Esophagus muscularis mucosa (tissue), 4 donors: ENCODE data around the gene MYD88. TPM values are rescaled to one million over a fixed set of nuclear protein-coding genes. Genes with fewer than 3 reads are reported as not detected.

Experiments
- DNase-seq: peaks from one replicate; pipeline ENCODE4 v3.0.0-alpha.2; 2017; ENCODE audit errors: extremely low spot score
- H3K27ac ChIP-seq, 4 donors: fragments of 200-600 bp; sonication (generic); replicated peaks in 1 of 4; 1 replicate in 3 of 4; 2 replicates in 1 of 4; pipeline ENCODE4 v1.5.1; 2016 to 2019; ENCODE audit warnings: mild to moderate bottlenecking in 1 of 4
- H3K27me3 ChIP-seq, 4 donors: fragments of 200-600 bp; sonication (generic); one replicate each; pipeline versions ENCODE4 v1.5.1 to v1.6.0; 2016 to 2019
- H3K36me3 ChIP-seq, 4 donors: fragments of 200-600 bp; sonication (generic); one replicate each; pipeline ENCODE4 v1.5.1; 2016 to 2019
- H3K4me1 ChIP-seq, 4 donors: fragments of 200-600 bp; sonication (generic); one replicate each; pipeline ENCODE4 v1.5.1; 2016 to 2019
- H3K4me3 ChIP-seq, 4 donors: fragments of 200-600 bp; sonication (generic); 1 replicate in 2 of 4; 2 replicates in 2 of 4; pipeline ENCODE4 v1.5.1; 2016 to 2019; ENCODE audit warnings: mild to moderate bottlenecking in 4 of 4, moderate library complexity in 1 of 4
- H3K9me3 ChIP-seq, 4 donors: fragments of 200-600 bp; sonication (generic); 1 replicate in 3 of 4; 2 replicates in 1 of 4; pipeline ENCODE4 v1.5.1; 2016 to 2019
- CTCF ChIP-seq, 3 experiments: fragments of 200-600 bp in 2 of 3; fragments of 450-650 bp in 1 of 3; sonication (generic) in 2 of 3; IDR thresholded peaks; one replicate each; pipeline ENCODE4 v1.5.1; 2017 to 2019; ENCODE audit warnings: antibody characterized with exemption in 3 of 3, mild to moderate bottlenecking in 2 of 3, moderate library complexity in 1 of 3
- EP300 ChIP-seq: sonication (generic); formaldehyde crosslinking; IDR thresholded peaks from one replicate; pipeline ENCODE4 v1.6.1; 2017; ENCODE audit warnings: antibody characterized with exemption
- POLR2A ChIP-seq: fragments of 450-650 bp; IDR thresholded peaks from one replicate; pipeline ENCODE4 v1.6.1; 2017; ENCODE audit warnings: antibody characterized with exemption, moderate library complexity, mild to moderate bottlenecking, low read depth
- POLR2AphosphoS5 ChIP-seq, 2 donors: sonication (generic); formaldehyde crosslinking; IDR thresholded peaks; one replicate each; pipeline ENCODE4 v1.6.1; 2017; ENCODE audit warnings: antibody characterized with exemption in 2 of 2
- WGBS: methylation state at CpG from one replicate; pipeline ENCODE4 v1.1.5; 2018; 5-methylcytosine and 5-hydroxymethylcytosine counted together
- intact Hi-C: fragments of 100-400 bp; cut with DNase I; formaldehyde crosslinking; loops from one replicate; pipeline ENCODE4 v1.15.1; 2023
- total RNA-seq, 4 donors: library from RNA; depleted of rRNA; stranded (reverse); fragments of >200 nt; gene quantifications; one replicate each; pipeline versions ENCODE4 v1.1.0 to v1.2.1, GENCODE V29; 2016

MYD88 gene
- total RNA-seq, 4 donors from 2014 or later, result 21.2 to 38.6 (median 26.1) TPM

- 71% methylated on average over 1 of the region's 1 CpG for WGBS
- intact Hi-C loops, result no loop called here
- Histone ChIP-seq H3K27ac (no peak overlapping the region), H3K36me3 (no peaks in the 10 kb centered on the region), H3K4me1 (peaks cover 20 to 77% (median 69%) of the 10 kb centered on the region in 4 donors), H3K9me3 (no peaks in the 10 kb centered on the region), H3K27me3 (no peaks in the 10 kb centered on the region), H3K4me3 (no peak overlapping the region)
- no peak for DNase-seq
- TF ChIP-seq POLR2AphosphoS5 (IDR thresholded peaks at IDR 0.05), result no peak
- no peak for TF ChIP-seq EP300
- TF ChIP-seq POLR2A, result no peak
- no peak for TF ChIP-seq CTCF (IDR thresholded peaks at IDR 0.05)
Observed at GRCh38 chr3:38169027-38169317, 30.5 kb downstream of the MYD88 start.

GRCh38 chr3:38170722-38171121 is 32.3 kb downstream of the MYD88 start:
- 83% methylated on average over 4 of the region's 4 CpGs for WGBS
- Histone ChIP-seq H3K4me3 (no peak overlapping the region), H3K4me1 (peaks cover 28 to 85% (median 74%) of the 10 kb centered on the region in 4 donors), H3K27me3 (no peaks in the 10 kb centered on the region), H3K27ac (peak overlapping the region in 1 of 4 donors; percentile 8), H3K9me3 (no peaks in the 10 kb centered on the region), H3K36me3 (no peaks in the 10 kb centered on the region)
- no peak for TF ChIP-seq EP300
- intact Hi-C loops, result no loop called here
- DNase-seq, result no peak

DNA sequence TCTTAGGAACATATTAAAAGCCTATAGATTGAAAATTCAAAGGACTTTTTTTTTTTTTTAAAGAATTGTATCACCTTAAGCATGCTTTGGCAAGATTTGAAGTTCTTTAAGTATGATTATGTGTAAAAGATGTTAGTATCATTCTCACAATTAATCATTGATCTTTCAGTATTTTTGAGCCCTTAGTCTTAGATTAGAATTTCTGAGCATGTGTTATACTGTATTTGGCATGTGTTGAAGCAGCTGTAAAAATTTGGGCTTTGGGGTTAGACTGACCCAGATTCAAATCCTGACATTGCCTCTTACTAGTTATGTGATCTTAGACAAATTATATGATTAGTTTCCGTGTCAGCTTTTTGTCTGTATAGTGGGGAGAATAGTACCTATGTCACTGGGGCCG is 33.2 kb downstream of the MYD88 start:
- Histone ChIP-seq H3K27ac (no peak overlapping the region), H3K4me3 (no peak overlapping the region), H3K9me3 (no peaks in the 10 kb centered on the region), H3K4me1 (peaks cover 24 to 78% (median 67%) of the 10 kb centered on the region in 4 donors), H3K27me3 (no peaks in the 10 kb centered on the region), H3K36me3 (no peaks in the 10 kb centered on the region)
- 74% methylated on average over 2 of the region's 2 CpGs for WGBS
- intact Hi-C loops, result no loop called here
- TF ChIP-seq POLR2AphosphoS5 (IDR thresholded peaks at IDR 0.05) (no peak), POLR2A (no peak), EP300 (no peak), CTCF (IDR thresholded peaks at IDR 0.05) (no peak)
- DNase-seq, result no peak

DNA sequence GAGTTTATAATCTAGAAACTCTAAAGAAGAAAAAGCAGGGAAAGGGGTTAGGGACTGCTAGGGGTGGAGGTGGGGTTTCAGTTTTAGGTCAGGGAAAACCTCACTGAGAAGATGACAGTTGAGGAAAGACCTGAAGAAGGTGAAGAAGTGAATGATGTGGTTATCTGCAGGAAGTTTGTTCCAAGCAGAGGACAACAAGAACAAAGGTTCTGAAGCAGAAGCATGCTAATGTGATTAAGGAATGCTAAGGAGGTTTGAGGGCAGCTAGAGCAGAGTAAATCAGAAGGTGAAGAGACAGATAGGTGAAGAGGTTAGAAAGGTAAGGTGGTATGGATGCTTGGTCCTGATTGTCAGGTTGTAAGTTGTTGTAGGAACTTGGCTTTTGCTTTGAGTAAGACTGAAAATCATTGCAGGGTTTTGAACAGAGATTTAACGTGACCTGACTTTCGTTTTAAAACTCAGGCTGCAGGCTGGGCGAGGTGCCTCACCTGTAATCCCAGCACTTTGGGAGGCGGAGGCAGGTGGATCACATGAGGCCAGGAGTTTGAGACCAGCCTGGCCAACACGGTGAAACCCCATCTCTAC is 35.5 kb downstream of the MYD88 start:
- WGBS, result 89% methylated on average over 5 of the region's 5 CpGs
- intact Hi-C loops, result no loop called here

DNA sequence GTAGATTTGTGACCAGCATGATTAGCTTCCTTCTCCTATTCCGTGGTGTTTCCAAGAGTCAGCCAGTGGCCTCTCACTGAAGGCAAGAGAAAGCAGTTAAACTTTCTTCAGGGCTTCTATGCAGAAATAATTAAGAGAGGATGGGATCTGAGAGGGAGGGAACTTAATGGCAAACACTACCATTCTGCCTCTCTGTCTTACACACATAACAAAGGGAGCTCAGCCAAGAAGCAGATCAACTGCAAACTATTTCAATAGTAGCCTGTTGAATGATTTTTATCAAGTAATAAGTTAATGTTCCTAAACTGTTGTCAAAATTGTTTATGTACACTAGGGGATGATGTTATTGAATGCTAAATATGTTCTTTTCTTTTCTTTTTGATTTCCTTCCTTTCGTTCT is 38.7 kb downstream of the MYD88 start:
- H3K27me3 ChIP-seq, result no peaks in the 10 kb centered on the region
- no peak overlapping the region for H3K27ac ChIP-seq
- H3K36me3 ChIP-seq, result no peaks in the 10 kb centered on the region
- no peak overlapping the region for H3K4me3 ChIP-seq
- no peaks in the 10 kb centered on the region for H3K9me3 ChIP-seq
- WGBS, result 33% methylated on average over 2 of the region's 2 CpGs
- intact Hi-C loops, result no loop called here
- TF ChIP-seq POLR2AphosphoS5 (IDR thresholded peaks at IDR 0.05) (no peak), POLR2A (no peak), EP300 (no peak), CTCF (IDR thresholded peaks at IDR 0.05) (no peak)
- peaks cover 18 to 42% (median 26%) of the 10 kb centered on the region in 4 donors for H3K4me1 ChIP-seq
- DNase-seq, result no peak

More for the DNA sequence above, 35.5 kb downstream of the MYD88 start:
- no peak overlapping the region for H3K4me3 ChIP-seq
- H3K27ac ChIP-seq, result no peak overlapping the region
- DNase-seq, result no peak
- TF ChIP-seq EP300 (no peak), POLR2AphosphoS5 (IDR thresholded peaks at IDR 0.05) (no peak), CTCF (IDR thresholded peaks at IDR 0.05) (no peak), POLR2A (no peak)
- no peaks in the 10 kb centered on the region for H3K9me3 ChIP-seq
- H3K27me3 ChIP-seq, result no peaks in the 10 kb centered on the region
- peaks cover 18 to 72% (median 52%) of the 10 kb centered on the region in 4 donors for H3K4me1 ChIP-seq
- H3K36me3 ChIP-seq, result no peaks in the 10 kb centered on the region
